ENCODE data around the gene IL36G. TPM values are rescaled to one million over a fixed set of nuclear protein-coding genes. Genes with fewer than 3 reads are reported as not detected.

Gene IL36G
- total and polyA plus RNA-seq, 9 of the 15 experiments (the other 6 are each of a cell fraction or from before 2014, with no cell fraction given): not detected

DNA sequence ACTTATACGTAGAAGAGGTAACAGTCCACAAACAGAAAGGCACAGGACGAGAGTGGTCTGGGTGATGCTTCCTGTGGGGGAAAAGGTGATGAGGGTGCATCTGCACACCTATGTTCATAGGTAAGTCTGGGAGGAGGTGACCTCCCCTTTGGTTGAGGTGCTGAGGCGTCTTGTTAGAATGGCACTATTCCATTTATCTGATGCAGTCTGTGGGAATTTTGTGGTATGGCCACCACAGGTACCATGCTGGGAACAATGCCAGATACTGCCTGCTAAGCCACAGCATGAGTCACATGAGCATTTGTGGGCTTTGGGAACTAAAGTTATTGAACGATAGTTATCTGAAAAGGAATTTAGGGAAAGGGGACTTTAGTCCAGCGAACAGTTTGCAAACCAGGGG, 38.9 kb upstream of the IL36G start:
- no peaks in the 10 kb centered on the region for H3K36me3 ChIP-seq (ENCODE audit: control insufficient read depth, insufficient read depth, low read length)
- ChIA-PET POLR2A (interaction anchor here (1.9 kb wide), 1 partner anchor 12 kb away, joined by 7 read pairs; no protein-coding TSS in a partner anchor), CTCF (ENCODE audit: low intra/inter-chr PET ratio) (no interaction called here)
- H3K9me1 ChIP-seq (ENCODE audit: control insufficient read depth, insufficient read depth, low read length): no peaks in the 10 kb centered on the region
- ATAC-seq (no peak), DNase-seq (ENCODE audit: extremely low read depth in 1 of 4, low spot score in 3 of 4) (no peak), FAIRE-seq (no peak)
- intact Hi-C loops (cut with micrococcal nuclease): loop anchor here (5.0 kb wide), 1 partner anchor 37 kb away; no protein-coding TSS in a partner anchor
- no peaks in the 10 kb centered on the region for H3K9me3 ChIP-seq (replicated peaks; ENCODE audit: control insufficient read depth, insufficient read depth, low read depth, low read length)
- H3K27me3 ChIP-seq (ENCODE audit: control insufficient read depth in 2 of 2, insufficient read depth in 2 of 2, low read length in 2 of 2): no peaks in the 10 kb centered on the region
- 32% methylated on average over 5 of the region's 5 CpGs for WGBS (ENCODE audit: insufficient coverage, low coverage, missing lambda C conversion rate)
- peaks cover 0 to 14% of the 10 kb centered on the region in 2 experiments; a peak in 2 of 5 replicates for H3K4me1 ChIP-seq (replicated peaks in 1 of 2; ENCODE audit: control insufficient read depth in 2 of 2, insufficient read depth in 2 of 2, low read length in 2 of 2)
- in situ Hi-C loops (cut with MboI): no loop called here
- no peak overlapping the region for H3K27ac ChIP-seq (ENCODE audit: extremely low read depth, low read depth, low read length)
- H3K9ac ChIP-seq (ENCODE audit: insufficient read depth in 1 of 2, low read depth in 2 of 2, low read length in 2 of 2): no peak overlapping the region
- H2AFZ ChIP-seq (ENCODE audit: low read depth, low read length): no peak overlapping the region
- H4K20me1 ChIP-seq (replicated peaks; ENCODE audit: control insufficient read depth, insufficient read depth, low read length): no peaks in the 10 kb centered on the region
- H3K79me2 ChIP-seq (ENCODE audit: control insufficient read depth, insufficient read depth, low read length): no peaks in the 10 kb centered on the region
- BruUV-seq (replicated peaks): no TSS peak
- no peak overlapping the region for H3K4me3 ChIP-seq
- no peak overlapping the region for H3K4me2 ChIP-seq (ENCODE audit: insufficient read depth, low read length)
- TF ChIP-seq, protein P1, sequence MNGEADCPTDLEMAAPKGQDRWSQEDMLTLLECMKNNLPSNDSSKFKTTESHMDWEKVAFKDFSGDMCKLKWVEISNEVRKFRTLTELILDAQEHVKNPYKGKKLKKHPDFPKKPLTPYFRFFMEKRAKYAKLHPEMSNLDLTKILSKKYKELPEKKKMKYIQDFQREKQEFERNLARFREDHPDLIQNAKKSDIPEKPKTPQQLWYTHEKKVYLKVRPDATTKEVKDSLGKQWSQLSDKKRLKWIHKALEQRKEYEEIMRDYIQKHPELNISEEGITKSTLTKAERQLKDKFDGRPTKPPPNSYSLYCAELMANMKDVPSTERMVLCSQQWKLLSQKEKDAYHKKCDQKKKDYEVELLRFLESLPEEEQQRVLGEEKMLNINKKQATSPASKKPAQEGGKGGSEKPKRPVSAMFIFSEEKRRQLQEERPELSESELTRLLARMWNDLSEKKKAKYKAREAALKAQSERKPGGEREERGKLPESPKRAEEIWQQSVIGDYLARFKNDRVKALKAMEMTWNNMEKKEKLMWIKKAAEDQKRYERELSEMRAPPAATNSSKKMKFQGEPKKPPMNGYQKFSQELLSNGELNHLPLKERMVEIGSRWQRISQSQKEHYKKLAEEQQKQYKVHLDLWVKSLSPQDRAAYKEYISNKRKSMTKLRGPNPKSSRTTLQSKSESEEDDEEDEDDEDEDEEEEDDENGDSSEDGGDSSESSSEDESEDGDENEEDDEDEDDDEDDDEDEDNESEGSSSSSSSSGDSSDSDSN (IDR thresholded peaks at IDR 0.05; ENCODE audit: borderline replicate concordance in 1 of 2, low read depth in 2 of 2, low read length in 2 of 2): no peak
- TF ChIP-seq, protein P2, sequence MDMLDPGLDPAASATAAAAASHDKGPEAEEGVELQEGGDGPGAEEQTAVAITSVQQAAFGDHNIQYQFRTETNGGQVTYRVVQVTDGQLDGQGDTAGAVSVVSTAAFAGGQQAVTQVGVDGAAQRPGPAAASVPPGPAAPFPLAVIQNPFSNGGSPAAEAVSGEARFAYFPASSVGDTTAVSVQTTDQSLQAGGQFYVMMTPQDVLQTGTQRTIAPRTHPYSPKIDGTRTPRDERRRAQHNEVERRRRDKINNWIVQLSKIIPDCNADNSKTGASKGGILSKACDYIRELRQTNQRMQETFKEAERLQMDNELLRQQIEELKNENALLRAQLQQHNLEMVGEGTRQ (CRISPR knock-in tag; IDR thresholded peaks at IDR 0.05): 0 out of 2 replicates have a peak, but pooled peaks have one; percentile 10
- TF ChIP-seq, protein P3, sequence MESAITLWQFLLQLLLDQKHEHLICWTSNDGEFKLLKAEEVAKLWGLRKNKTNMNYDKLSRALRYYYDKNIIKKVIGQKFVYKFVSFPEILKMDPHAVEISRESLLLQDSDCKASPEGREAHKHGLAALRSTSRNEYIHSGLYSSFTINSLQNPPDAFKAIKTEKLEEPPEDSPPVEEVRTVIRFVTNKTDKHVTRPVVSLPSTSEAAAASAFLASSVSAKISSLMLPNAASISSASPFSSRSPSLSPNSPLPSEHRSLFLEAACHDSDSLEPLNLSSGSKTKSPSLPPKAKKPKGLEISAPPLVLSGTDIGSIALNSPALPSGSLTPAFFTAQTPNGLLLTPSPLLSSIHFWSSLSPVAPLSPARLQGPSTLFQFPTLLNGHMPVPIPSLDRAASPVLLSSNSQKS (CRISPR knock-in tag; IDR thresholded peaks at IDR 0.05): no peak
- TF ChIP-seq HLTF (IDR thresholded peaks at IDR 0.05) (no peak), RBM34 (IDR thresholded peaks at IDR 0.05; ENCODE audit: borderline replicate concordance, insufficient read depth, low read length) (no peak), TSC22D4 (tag; IDR thresholded peaks at IDR 0.05) (no peak), FOSL1 (tag; conservative IDR thresholded peaks at IDR 0.05) (peak; percentile 82), JUN (IDR thresholded peaks at IDR 0.05; ENCODE audit: borderline replicate concordance, low read depth, low read length) (peak; percentile 44; the same call in 1 of the 2 replicates), JUN (CRISPR knock-in tag; IDR thresholded peaks at IDR 0.05; ENCODE audit: borderline replicate concordance) (no peak), SAFB2 (IDR thresholded peaks at IDR 0.05; ENCODE audit: borderline replicate concordance, low read depth, low read length, severe bottlenecking) (no peak), ADNP (tag; IDR thresholded peaks at IDR 0.05) (no peak), HMG20B (CRISPR knock-in tag; IDR thresholded peaks at IDR 0.05) (no peak), ZNF551 (CRISPR knock-in tag; IDR thresholded peaks at IDR 0.05) (no peak), ZNF589 (CRISPR knock-in tag; IDR thresholded peaks at IDR 0.05; ENCODE audit: low read depth) (no peak), JUND (IDR thresholded peaks at IDR 0.05; ENCODE audit: borderline replicate concordance, low read depth, low read length) (peak; percentile 33; the same call in 1 of the 2 replicates), JUND (tag; IDR thresholded peaks at IDR 0.05; ENCODE audit: borderline replicate concordance, low read depth, low read length) (0 out of 3 replicates have a peak, but pooled peaks have one; percentile 12), MEIS2 (IDR thresholded peaks at IDR 0.05; ENCODE audit: partially characterized antibody) (no peak), ZNF57 (CRISPR knock-in tag; IDR thresholded peaks at IDR 0.05) (no peak), SPI1 (IDR thresholded peaks at IDR 0.05; ENCODE audit: borderline replicate concordance, low read depth, low read length) (no peak)
- TF ChIP-seq, protein P4, sequence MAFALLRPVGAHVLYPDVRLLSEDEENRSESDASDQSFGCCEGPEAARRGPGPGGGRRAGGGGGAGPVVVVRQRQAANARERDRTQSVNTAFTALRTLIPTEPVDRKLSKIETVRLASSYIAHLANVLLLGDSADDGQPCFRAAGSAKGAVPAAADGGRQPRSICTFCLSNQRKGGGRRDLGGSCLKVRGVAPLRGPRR (CRISPR knock-in tag; IDR thresholded peaks at IDR 0.05): no peak

All from K562 (cell line).